OCI-LY7 (cell line): ENCODE data around the gene ANKRD13A. TPM values are rescaled to one million over a fixed set of nuclear protein-coding genes. Genes with fewer than 3 reads are reported as not detected.

Experiments
- BruUV-seq: library from RNA; stranded (reverse); fragments of 400-500 nt; replicated peaks from 2 replicates; lab custom pipeline; 2021; lab: Mats Ljungman, UMichigan
- CTCF ChIA-PET: fragments of 300-600 bp; sonication (Branson Sonifier 250); formaldehyde crosslinking; loops from one replicate; lab custom pipeline; 2022; ENCODE audit warnings: antibody characterized with exemption; ENCODE audit not compliant: unreplicated experiment; lab: Charles Lee
- POLR2A ChIA-PET: fragments of 300-600 bp; sonication (Branson Sonifier 250); formaldehyde crosslinking; loops from one replicate; lab custom pipeline; 2022; ENCODE audit warnings: antibody characterized with exemption; lab: Charles Lee
- DNase-seq: peaks from one replicate; pipeline ENCODE4 v3.0.0-alpha.2; 2015; ENCODE audit warnings: low spot score
- H2AFZ ChIP-seq: fragments of 200-600 bp; sonication (generic), shearing (Covaris generic); 2 replicates; pipeline ENCODE4 v1.6.1; 2014; ENCODE audit warnings: mild to moderate bottlenecking, antibody characterized with exemption, low read length, moderate library complexity
- H3K27ac ChIP-seq: fragments of 200-600 bp; sonication (generic); 2 replicates; pipeline ENCODE4 v1.5.1; 2014; ENCODE audit warnings: mixed run types, low read depth, mild to moderate bottlenecking, moderate library complexity, low read length, inconsistent platforms; ENCODE audit not compliant: poor library complexity, severe bottlenecking
- H3K36me3 ChIP-seq: fragments of 200-600 bp; sonication (generic); 2 replicates; pipeline ENCODE4 v1.6.1; 2014; ENCODE audit warnings: mild to moderate bottlenecking, antibody characterized with exemption, low read length, moderate library complexity, mixed read lengths; ENCODE audit not compliant: insufficient read depth
- H3K4me1 ChIP-seq: fragments of 200-600 bp; sonication (generic); 2 replicates; pipeline ENCODE4 v1.5.1; 2014; ENCODE audit warnings: mild to moderate bottlenecking, low read length; ENCODE audit not compliant: insufficient read depth, poor library complexity, severe bottlenecking
- H3K4me2 ChIP-seq: fragments of 200-600 bp; sonication (generic); 2 replicates; pipeline ENCODE4 v1.6.1; 2014; ENCODE audit warnings: mild to moderate bottlenecking, low read length
- H3K4me3 ChIP-seq: fragments of 200-600 bp; sonication (generic); 2 replicates; pipeline ENCODE4 v1.5.1; 2014; ENCODE audit warnings: mild to moderate bottlenecking, low read depth, low read length; ENCODE audit not compliant: poor library complexity, severe bottlenecking
- H3K79me2 ChIP-seq: fragments of 200-600 bp; sonication (generic); 2 replicates; pipeline ENCODE4 v1.6.1; 2016; ENCODE audit warnings: low read depth, mild to moderate bottlenecking, low read length, moderate library complexity, mixed read lengths; ENCODE audit not compliant: insufficient read depth
- H3K9me2 ChIP-seq: fragments of 200-600 bp; sonication (generic); 2 replicates; pipeline ENCODE4 v1.6.1; 2016; ENCODE audit warnings: mild to moderate bottlenecking, low read length, mixed read lengths; ENCODE audit not compliant: insufficient read depth
- H3K9me3 ChIP-seq: fragments of 200-600 bp; sonication (generic); 2 replicates; pipeline ENCODE4 v1.6.1; 2014; ENCODE audit warnings: mild to moderate bottlenecking, mixed run types, low read length, mixed read lengths
- H4K20me1 ChIP-seq: fragments of 200-600 bp; sonication (generic); 2 replicates; pipeline ENCODE4 v1.6.1; 2014; ENCODE audit warnings: mild to moderate bottlenecking, antibody characterized with exemption, low read length, moderate library complexity, mixed read lengths; ENCODE audit not compliant: insufficient read depth
- EZH2phosphoT487 ChIP-seq: fragments of 200-600 bp; sonication (generic); IDR thresholded peaks from 2 replicates; pipeline ENCODE4 v1.6.1; 2018; ENCODE audit warnings: low read depth, borderline replicate concordance, mild to moderate bottlenecking, mixed run types, antibody characterized with exemption, low read length, moderate library complexity, mixed read lengths
- intact Hi-C: fragments of 100-400 bp; cut with micrococcal nuclease; formaldehyde crosslinking; loops from one replicate; pipeline ENCODE4 v1.10.0; 2022; ENCODE audit not compliant: unreplicated experiment
- total RNA-seq, 2 experiments: library from RNA; depleted of rRNA in 1 of 2; stranded (reverse); fragments of >200 nt in 1 of 2; shearing (Covaris generic) in 1 of 2; gene quantifications; 2 replicates each; pipeline ENCODE4 v1.2.3, GENCODE V29; 2014 to 2022
- TF ChIP-seq, protein P1 (sequence below): fragments of 200-600 bp; sonication (generic); conservative IDR thresholded peaks from 2 replicates; pipeline ENCODE4 v1.5.1; 2014; ENCODE audit warnings: mild to moderate bottlenecking, antibody characterized with exemption, low read length, moderate library complexity, mixed read lengths

The ANKRD13A gene
- total RNA-seq, 2 experiments from 2014 or later, result 140 to 216 TPM

DNA sequence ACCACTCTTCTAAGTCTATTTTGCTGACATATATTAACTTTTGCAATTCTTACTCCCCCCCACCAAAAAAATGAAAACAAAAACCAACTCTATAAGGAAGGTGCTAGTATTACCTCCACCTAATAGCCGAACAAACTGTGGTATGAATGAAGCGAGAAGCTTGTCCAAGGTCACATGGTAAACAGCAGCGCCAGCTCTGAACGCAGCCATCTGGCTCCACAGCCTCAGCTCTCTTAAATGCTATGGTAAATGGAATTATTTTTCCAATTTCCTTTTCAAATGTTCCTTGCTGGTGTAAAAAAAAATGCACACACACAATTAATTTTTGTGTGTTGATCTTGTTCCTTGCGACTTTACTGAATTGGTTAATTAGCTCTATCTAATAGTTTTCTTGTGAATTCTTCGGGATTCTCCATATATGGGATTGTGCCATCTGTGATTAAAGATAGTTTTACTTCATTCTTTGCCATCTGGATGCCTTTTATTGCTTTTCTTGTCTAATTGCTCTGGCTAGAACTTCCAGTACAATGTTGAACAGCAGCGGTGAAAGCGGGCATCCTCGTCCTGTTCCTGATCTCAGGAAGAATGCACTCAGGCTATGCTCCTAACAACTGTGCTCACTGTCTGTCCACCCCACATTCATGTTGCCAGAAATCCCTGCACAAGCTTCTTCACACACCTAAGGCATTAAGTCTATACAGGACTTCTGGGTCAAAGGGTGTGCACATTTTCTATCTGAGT lies 59.8 kb downstream of the ANKRD13A start:
- Histone ChIP-seq H3K4me2 (no peak overlapping the region), H2AFZ (no peak overlapping the region), H3K36me3 (no peaks in the 10 kb centered on the region), H4K20me1 (no peaks in the 10 kb centered on the region), H3K4me3 (no peak overlapping the region), H3K27ac (no peak overlapping the region), H3K4me1 (no peaks in the 10 kb centered on the region), H3K9me3 (no peaks in the 10 kb centered on the region), H3K9me2 (no peaks in the 10 kb centered on the region), H3K79me2 (no peaks in the 10 kb centered on the region)
- BruUV-seq, result no TSS peak
- ChIA-PET CTCF (no interaction called here), POLR2A (interaction anchor here (0.8 to 2.0 kb wide), 2 partner anchors 9 to 11 kb away, joined by 3 to 6 read pairs; no protein-coding TSS in a partner anchor)
- intact Hi-C loops, result no loop called here
- TF ChIP-seq, protein P1, sequence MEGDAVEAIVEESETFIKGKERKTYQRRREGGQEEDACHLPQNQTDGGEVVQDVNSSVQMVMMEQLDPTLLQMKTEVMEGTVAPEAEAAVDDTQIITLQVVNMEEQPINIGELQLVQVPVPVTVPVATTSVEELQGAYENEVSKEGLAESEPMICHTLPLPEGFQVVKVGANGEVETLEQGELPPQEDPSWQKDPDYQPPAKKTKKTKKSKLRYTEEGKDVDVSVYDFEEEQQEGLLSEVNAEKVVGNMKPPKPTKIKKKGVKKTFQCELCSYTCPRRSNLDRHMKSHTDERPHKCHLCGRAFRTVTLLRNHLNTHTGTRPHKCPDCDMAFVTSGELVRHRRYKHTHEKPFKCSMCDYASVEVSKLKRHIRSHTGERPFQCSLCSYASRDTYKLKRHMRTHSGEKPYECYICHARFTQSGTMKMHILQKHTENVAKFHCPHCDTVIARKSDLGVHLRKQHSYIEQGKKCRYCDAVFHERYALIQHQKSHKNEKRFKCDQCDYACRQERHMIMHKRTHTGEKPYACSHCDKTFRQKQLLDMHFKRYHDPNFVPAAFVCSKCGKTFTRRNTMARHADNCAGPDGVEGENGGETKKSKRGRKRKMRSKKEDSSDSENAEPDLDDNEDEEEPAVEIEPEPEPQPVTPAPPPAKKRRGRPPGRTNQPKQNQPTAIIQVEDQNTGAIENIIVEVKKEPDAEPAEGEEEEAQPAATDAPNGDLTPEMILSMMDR, result no peak
- TF ChIP-seq EZH2phosphoT487, result no peak
- DNase-seq, result no peak

DNA sequence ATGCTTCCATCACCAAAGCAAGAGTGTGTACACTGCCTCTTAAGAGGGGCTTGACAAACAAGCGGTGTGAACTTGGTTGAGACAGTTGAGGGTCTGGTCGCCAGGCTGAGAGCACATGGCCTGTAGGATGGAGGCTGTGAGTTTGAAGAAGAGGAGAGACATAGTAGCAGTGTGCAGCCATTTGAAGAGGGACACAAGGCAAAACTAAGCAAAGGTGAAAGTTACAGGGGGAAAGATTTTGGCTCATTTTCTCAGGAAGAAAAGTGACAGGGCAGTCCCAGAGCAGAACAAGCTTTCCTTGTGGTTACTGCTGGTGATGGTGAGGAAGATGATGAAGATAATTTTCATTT lies 60.4 kb downstream of the ANKRD13A start:
- Histone ChIP-seq H3K4me2 (no peak overlapping the region), H3K36me3 (no peaks in the 10 kb centered on the region), H3K9me3 (no peaks in the 10 kb centered on the region), H3K4me1 (no peaks in the 10 kb centered on the region), H2AFZ (no peak overlapping the region), H3K27ac (no peak overlapping the region), H4K20me1 (no peaks in the 10 kb centered on the region), H3K79me2 (no peaks in the 10 kb centered on the region), H3K4me3 (no peak overlapping the region), H3K9me2 (no peaks in the 10 kb centered on the region)
- intact Hi-C loops, result no loop called here
- no TSS peak for BruUV-seq
- CTCF ChIA-PET, result no interaction called here
- TF ChIP-seq, protein P1, result no peak
- no peak for TF ChIP-seq EZH2phosphoT487
- no peak for DNase-seq
- POLR2A ChIA-PET, result interaction anchor here (0.9 to 2.0 kb wide), 2 partner anchors 9 to 12 kb away, joined by 3 to 6 read pairs; no protein-coding TSS in a partner anchor

DNA sequence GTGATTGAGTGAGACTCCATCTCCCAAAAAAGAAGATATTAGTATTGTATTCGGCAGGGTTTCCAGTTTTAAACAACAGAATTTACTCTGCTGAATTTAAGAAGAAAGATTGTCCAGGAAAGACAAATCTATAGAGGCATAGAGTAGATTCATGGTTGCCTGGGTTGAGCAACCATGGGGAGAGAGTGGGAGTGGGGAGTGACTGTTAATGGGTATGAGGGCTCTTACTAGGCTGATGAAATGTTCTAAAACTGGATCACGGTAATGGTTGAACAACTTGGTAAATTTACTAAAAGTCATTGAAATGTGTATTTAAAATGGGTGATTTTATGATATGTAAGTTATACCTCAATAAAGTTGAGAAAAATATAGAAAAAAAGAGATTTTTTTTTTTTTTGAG lies 63.0 kb downstream of the ANKRD13A start:
- BruUV-seq, result no TSS peak
- H3K4me3 ChIP-seq, result no peak overlapping the region
- no peak for DNase-seq
- H3K4me1 ChIP-seq, result no peaks in the 10 kb centered on the region
- H3K27ac ChIP-seq, result no peak overlapping the region
- no peak overlapping the region for H3K4me2 ChIP-seq
- H3K79me2 ChIP-seq, result no peaks in the 10 kb centered on the region
- H3K9me3 ChIP-seq, result no peaks in the 10 kb centered on the region
- TF ChIP-seq, protein P1, result no peak
- TF ChIP-seq EZH2phosphoT487, result no peak
- H3K36me3 ChIP-seq, result no peaks in the 10 kb centered on the region
- POLR2A ChIA-PET, result interaction anchor here (0.6 to 1.0 kb wide), 3 partner anchors 11 to 130 kb away, joined by 3 to 4 read pairs (median 3); no protein-coding TSS in a partner anchor
- no peak overlapping the region for H2AFZ ChIP-seq
- H3K9me2 ChIP-seq, result no peaks in the 10 kb centered on the region
- no peaks in the 10 kb centered on the region for H4K20me1 ChIP-seq
- intact Hi-C loops, result no loop called here
- CTCF ChIA-PET, result interaction anchor here (0.6 kb wide), 1 partner anchor 75 kb away, joined by 3 read pairs; no protein-coding TSS in a partner anchor
